IPS DF 6.9 (cell line): ENCODE data around the gene C9orf50.

ENCODE experiments used
- DNase-seq: peaks from one replicate; pipeline ENCODE4 v3.0.0-alpha.2; 2013; ENCODE audit warnings: low read depth, low spot score
- H3K27ac ChIP-seq: one replicate; pipeline ENCODE4 v1.5.1; 2013; ENCODE audit warnings: low read length, control low read depth
- H3K27me3 ChIP-seq: 2 replicates; pipeline ENCODE4 v1.6.1; 2013; ENCODE audit warnings: mild to moderate bottlenecking, low read length; ENCODE audit not compliant: control insufficient read depth, insufficient read depth
- H3K36me3 ChIP-seq: 2 replicates; pipeline ENCODE4 v1.6.1; 2013; ENCODE audit warnings: low read length; ENCODE audit not compliant: control insufficient read depth, insufficient read depth
- H3K4me1 ChIP-seq: 2 replicates; pipeline ENCODE4 v1.6.1; 2013; ENCODE audit warnings: low read length; ENCODE audit not compliant: control insufficient read depth, insufficient read depth
- H3K4me3 ChIP-seq: 2 replicates; pipeline ENCODE4 v1.5.1; 2013; ENCODE audit warnings: mild to moderate bottlenecking, low read length
- H3K9me3 ChIP-seq: 2 replicates; pipeline ENCODE4 v1.6.1; 2013; ENCODE audit warnings: low read length, inconsistent platforms; ENCODE audit not compliant: control insufficient read depth, insufficient read depth
- WGBS: extraction: QIAGEN DNeasy Blood & Tissue Kit; methylation state at CpG from one replicate; pipeline ENCODE4 v1.1.7; 2013; ENCODE audit warnings: mixed read lengths, missing lambda C conversion rate; ENCODE audit not compliant: insufficient read length, insufficient coverage; 5-methylcytosine and 5-hydroxymethylcytosine counted together

Gene C9orf50

DNA sequence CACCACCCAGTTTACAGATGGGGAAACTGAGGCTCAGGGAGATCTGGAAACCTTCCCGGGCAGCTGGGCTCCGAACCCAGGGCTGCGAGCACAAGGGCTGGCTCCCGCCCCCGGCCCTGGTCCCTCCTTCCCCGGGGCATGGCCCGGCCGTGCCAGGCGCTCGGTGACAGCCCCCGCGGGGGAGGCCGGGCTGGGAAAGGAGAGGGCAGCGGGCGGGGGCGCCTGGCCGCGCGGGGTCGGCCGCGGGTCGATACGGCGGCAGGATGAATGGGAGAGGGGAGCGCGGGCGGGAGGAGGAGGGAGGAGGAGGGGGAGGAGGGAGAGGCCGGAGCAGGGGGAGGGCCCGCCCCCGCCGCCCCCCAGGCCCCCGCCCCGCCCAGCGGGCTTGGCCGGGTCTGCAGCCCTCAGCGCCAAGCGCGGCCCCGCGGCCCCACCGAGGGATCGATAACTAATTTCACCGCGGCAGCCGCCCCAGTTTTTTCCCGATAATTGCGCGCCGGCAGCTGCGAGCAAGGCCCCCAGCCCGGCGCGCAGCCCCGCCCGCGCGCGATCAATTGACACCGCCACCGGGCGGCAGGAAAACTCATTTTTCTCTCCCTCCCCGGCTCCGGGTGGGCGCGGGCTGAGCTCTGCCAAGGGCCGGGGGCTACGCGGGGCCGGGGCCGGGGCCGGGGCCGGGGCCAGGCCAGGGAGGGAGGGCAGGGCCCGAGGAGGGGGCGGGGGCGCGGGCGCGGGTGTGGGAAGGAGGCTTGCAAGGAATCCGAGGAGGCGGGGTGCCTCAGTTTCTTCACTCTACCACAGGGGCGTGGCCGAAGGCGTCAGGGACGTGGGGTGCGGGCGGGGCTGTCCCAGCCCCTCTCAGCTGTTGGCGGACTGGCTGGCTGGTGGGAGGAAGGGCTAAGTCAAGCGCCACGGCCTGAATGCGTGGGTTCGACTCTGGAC lies 52.1 kb downstream of the C9orf50 start:
- Histone ChIP-seq H3K27me3 (no peaks in the 10 kb centered on the region), H3K9me3 (no peaks in the 10 kb centered on the region), H3K27ac (no peak overlapping the region), H3K36me3 (no peaks in the 10 kb centered on the region), H3K4me1 (peaks cover 7% of the 10 kb centered on the region; the same call in 1 of the 2 replicates), H3K4me3 (peak overlapping the region; percentile 41; the same call in 1 of the 2 replicates)
- no peak for DNase-seq
- no CpG with 5 or more reads among the region's 92 CpGs for WGBS

GRCh38 chr9:129567842-129568559 lies 52.9 kb downstream of the C9orf50 start:
- DNase-seq, result no peak

DNA sequence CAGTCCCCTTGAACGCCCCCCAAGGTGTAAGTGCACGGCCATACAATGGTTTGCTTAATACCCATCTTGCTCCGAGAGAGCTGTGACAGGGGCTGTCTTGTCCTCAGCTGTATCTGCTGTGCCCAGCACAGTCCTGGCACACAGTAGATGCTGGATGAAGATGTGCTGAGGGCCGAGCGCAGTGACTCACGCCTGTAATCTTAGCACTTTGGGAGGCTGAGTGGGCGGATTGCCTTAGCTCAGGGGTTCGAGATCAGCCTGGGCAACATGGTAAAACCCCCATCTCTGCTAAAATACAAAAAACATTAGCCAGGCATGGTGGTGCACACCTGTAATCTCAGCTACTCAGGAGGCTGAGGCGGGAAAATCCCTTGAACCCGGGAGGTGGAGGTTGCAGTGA lies 53.6 kb downstream of the C9orf50 start:
- peaks cover 7% of the 10 kb centered on the region; the same call in 1 of the 2 replicates for H3K4me1 ChIP-seq
- no CpG with 5 or more reads among the region's 10 CpGs for WGBS
- H3K9me3 ChIP-seq, result no peaks in the 10 kb centered on the region
- DNase-seq, result no peak
- no peaks in the 10 kb centered on the region for H3K27me3 ChIP-seq
- no peak overlapping the region for H3K27ac ChIP-seq
- no peaks in the 10 kb centered on the region for H3K36me3 ChIP-seq
- no peak overlapping the region for H3K4me3 ChIP-seq

More at GRCh38 chr9:129567842-129568559, 52.9 kb downstream of the C9orf50 start:
- H3K4me1 ChIP-seq, result peaks cover 7% of the 10 kb centered on the region; the same call in 1 of the 2 replicates
- no peaks in the 10 kb centered on the region for H3K36me3 ChIP-seq
- H3K27ac ChIP-seq, result no peak overlapping the region
- H3K27me3 ChIP-seq, result no peaks in the 10 kb centered on the region
- no peaks in the 10 kb centered on the region for H3K9me3 ChIP-seq
- peak overlapping the region; percentile 41; the same call in 1 of the 2 replicates for H3K4me3 ChIP-seq
- no CpG with 5 or more reads among the region's 27 CpGs for WGBS

DNA sequence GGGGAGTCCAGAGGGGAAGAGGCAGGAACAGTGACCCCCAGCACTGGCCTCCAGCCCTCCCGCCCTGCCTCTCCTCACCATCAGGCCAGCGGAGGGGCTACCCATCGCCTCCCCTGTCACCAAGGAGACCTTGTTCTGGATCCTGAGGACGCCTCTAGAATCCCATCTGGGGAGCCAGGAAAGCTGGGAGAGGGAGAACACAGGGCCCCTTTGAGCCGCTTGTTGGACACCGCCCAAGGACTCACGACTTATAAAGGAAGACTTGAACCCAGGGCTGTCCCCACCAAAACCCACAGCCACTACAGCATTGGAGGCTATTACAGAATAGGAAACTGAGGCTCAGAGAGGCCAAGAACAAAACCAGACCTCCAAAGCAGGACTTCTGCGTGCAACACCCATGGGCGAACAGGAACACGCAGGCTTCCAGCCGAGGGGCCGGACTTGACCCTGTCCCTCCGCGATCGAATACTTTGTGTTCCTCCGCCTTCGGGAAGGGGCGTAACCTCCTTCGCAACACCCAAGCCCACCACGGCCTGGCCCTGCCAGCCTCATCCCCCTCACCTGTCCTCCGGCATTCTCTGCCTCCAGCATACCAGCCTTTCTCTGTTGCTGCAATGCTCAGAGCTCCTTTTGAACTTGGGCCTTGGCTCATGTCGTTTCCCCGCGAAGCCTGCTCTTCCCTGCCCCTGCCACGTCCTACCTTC lies 54.2 kb downstream of the C9orf50 start:
- Histone ChIP-seq H3K27ac (no peak overlapping the region), H3K4me1 (peaks cover 7% of the 10 kb centered on the region)

DNA sequence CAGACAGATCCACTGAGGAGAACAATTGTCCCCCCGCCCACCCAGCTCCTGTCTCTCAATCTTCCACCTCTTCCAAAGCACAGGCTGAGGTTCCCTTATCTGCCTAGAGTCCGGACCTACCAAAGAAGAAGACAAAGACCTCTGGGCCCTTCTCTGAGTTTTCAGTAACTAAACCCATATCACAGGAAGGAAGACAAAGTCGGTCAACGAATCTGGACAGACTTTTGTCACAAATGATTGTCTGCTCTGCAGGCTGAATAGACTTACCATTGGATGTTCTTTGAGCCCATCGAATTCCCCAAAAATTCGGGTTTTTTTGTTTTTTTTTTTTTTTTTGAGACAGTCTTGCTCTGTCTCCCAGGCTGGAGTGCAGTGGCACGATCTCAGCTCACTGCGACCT lies 58.0 kb downstream of the C9orf50 start:
- DNase-seq, result no peak
- Histone ChIP-seq H3K27ac (no peak overlapping the region), H3K4me3 (no peak overlapping the region), H3K36me3 (no peaks in the 10 kb centered on the region), H3K27me3 (no peaks in the 10 kb centered on the region), H3K4me1 (peaks cover 14% of the 10 kb centered on the region), H3K9me3 (no peaks in the 10 kb centered on the region)
- whole genome bisulfite sequencing, result no CpG with 5 or more reads among the region's 8 CpGs

More for the DNA sequence above, 54.2 kb downstream of the C9orf50 start:
- no CpG with 5 or more reads among the region's 25 CpGs for WGBS
- no peaks in the 10 kb centered on the region for H3K36me3 ChIP-seq
- no peaks in the 10 kb centered on the region for H3K9me3 ChIP-seq
- no peak overlapping the region for H3K4me3 ChIP-seq
- no peaks in the 10 kb centered on the region for H3K27me3 ChIP-seq
- DNase-seq, result no peak

DNA sequence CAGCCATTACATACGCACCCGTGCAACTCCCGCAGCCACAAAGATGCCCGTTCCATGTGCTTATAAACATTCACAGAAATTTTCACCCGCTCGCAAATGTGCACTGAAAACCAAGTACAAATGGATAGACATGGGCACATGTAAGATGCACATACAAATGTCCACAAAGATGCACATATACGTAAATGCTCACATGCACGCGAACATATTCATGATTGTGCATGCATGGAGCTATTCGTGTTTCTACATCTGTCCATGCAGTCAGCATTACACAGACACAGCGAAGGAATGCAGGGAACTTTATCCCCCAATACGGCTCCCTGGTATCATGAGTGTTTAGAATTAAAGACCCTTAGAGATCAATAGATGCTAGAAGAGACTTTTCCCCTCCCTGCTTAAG lies 58.4 kb downstream of the C9orf50 start:
- Histone ChIP-seq H3K4me3 (no peak overlapping the region), H3K9me3 (no peaks in the 10 kb centered on the region), H3K27me3 (no peaks in the 10 kb centered on the region), H3K27ac (no peak overlapping the region), H3K4me1 (peaks cover 18% of the 10 kb centered on the region), H3K36me3 (no peaks in the 10 kb centered on the region)
- WGBS, result no CpG with 5 or more reads among the region's 12 CpGs
- DNase-seq, result no peak
